SK-N-MC (cell line): Measurements from ENCODE around the gene CYRIA.

Source experiments
- EZH2 ChIP-seq: fragments of 200-600 bp; sonication (generic); IDR thresholded peaks from one replicate; pipeline ENCODE4 v1.6.1; 2017; ENCODE audit warnings: antibody characterized with exemption
- FOXP2 ChIP-seq: optimal IDR thresholded peaks from 2 replicates; pipeline ENCODE3; 2011; ENCODE audit warnings: mild to moderate bottlenecking, moderate library complexity; ENCODE audit not compliant: insufficient read depth; ENCODE audit errors: extremely low read length, control extremely low read depth
- POLR2AphosphoS5 ChIP-seq: IDR thresholded peaks from 2 replicates; pipeline ENCODE4 v1.6.1; 2012; ENCODE audit warnings: mild to moderate bottlenecking, low read depth, low read length, borderline replicate concordance

GRCh38 chr2:16649353-16650286 is 16.0 kb downstream of the CYRIA start:
- TF ChIP-seq POLR2AphosphoS5 (no peak), EZH2 (no peak), FOXP2 (no peak)
